Mesenchymal stem cell (in vitro differentiated cells and primary cell): ENCODE measurements around the gene TAF3.

Source experiments
- DNase-seq: peaks from one replicate; pipeline ENCODE4 v3.0.0-alpha.2; 2013
- H2AFZ ChIP-seq: one replicate; pipeline ENCODE4 v1.6.1; 2013; ENCODE audit warnings: low read depth, mild to moderate bottlenecking, control low read depth, inconsistent platforms, low read length, moderate library complexity
- H2AK5ac ChIP-seq: 2 replicates; pipeline ENCODE4 v1.6.1; 2013; ENCODE audit warnings: low read length, moderate library complexity, mild to moderate bottlenecking, inconsistent platforms; ENCODE audit not compliant: severe bottlenecking
- H2BK120ac ChIP-seq: one replicate; pipeline ENCODE4 v1.6.1; 2013; ENCODE audit warnings: low read depth, mild to moderate bottlenecking, inconsistent platforms, low read length, moderate library complexity
- H2BK12ac ChIP-seq, 2 experiments: one replicate each; pipeline ENCODE4 v1.6.1; 2013; ENCODE audit warnings: inconsistent platforms in 2 of 2, low read length in 2 of 2, mild to moderate bottlenecking in 2 of 2, moderate library complexity in 2 of 2, control low read depth in 1 of 2
- H2BK15ac ChIP-seq: one replicate; pipeline ENCODE4 v1.6.1; 2013; ENCODE audit warnings: mild to moderate bottlenecking, low read depth, inconsistent platforms; ENCODE audit not compliant: poor library complexity, severe bottlenecking
- H2BK5ac ChIP-seq: 2 replicates; pipeline ENCODE4 v1.6.1; 2013; ENCODE audit warnings: low read depth, mild to moderate bottlenecking, low read length, control low read depth, inconsistent platforms; ENCODE audit not compliant: poor library complexity, severe bottlenecking
- H3K14ac ChIP-seq, 2 experiments: one replicate each; pipeline ENCODE4 v1.6.1; 2013; ENCODE audit warnings: inconsistent platforms in 2 of 2, low read length in 2 of 2, control low read depth in 1 of 2, mild to moderate bottlenecking in 1 of 2, moderate library complexity in 1 of 2
- H3K18ac ChIP-seq, 2 experiments: one replicate each; pipeline ENCODE4 v1.6.1; 2013; ENCODE audit warnings: inconsistent platforms in 2 of 2, low read length in 2 of 2, control low read depth in 1 of 2, low read depth in 1 of 2, mild to moderate bottlenecking in 1 of 2
- H3K23ac ChIP-seq, 2 experiments: one replicate each; pipeline ENCODE4 v1.6.1; 2013; ENCODE audit warnings: inconsistent platforms in 2 of 2, low read length in 2 of 2, mild to moderate bottlenecking in 2 of 2, moderate library complexity in 2 of 2, control low read depth in 1 of 2
- H3K27ac ChIP-seq: 2 replicates; pipeline ENCODE4 v1.5.1; 2013; ENCODE audit warnings: mild to moderate bottlenecking, moderate library complexity, low read length, control low read depth, inconsistent platforms; ENCODE audit not compliant: poor library complexity, severe bottlenecking
- H3K27me3 ChIP-seq, 2 experiments: 2 replicates each; pipeline versions ENCODE4 v1.6.1 to v1.7.0; 2013; ENCODE audit warnings: low read length in 2 of 2, mild to moderate bottlenecking in 2 of 2, moderate library complexity in 2 of 2, control low read depth in 1 of 2, inconsistent platforms in 1 of 2; ENCODE audit not compliant: control insufficient read depth in 1 of 2, insufficient read depth in 1 of 2
- H3K36me3 ChIP-seq, 2 experiments: 2 replicates each; pipeline versions ENCODE4 v1.6.1 to v1.7.0; 2013; ENCODE audit warnings: low read length in 2 of 2, control low read depth in 1 of 2, inconsistent platforms in 1 of 2, low read depth in 1 of 2, mild to moderate bottlenecking in 1 of 2; ENCODE audit not compliant: insufficient read depth in 2 of 2, control insufficient read depth in 1 of 2
- H3K4ac ChIP-seq, 2 experiments: one replicate each; pipeline ENCODE4 v1.6.1; 2013; ENCODE audit warnings: inconsistent platforms in 2 of 2, low read length in 2 of 2, mild to moderate bottlenecking in 2 of 2, moderate library complexity in 2 of 2, control low read depth in 1 of 2, low read depth in 1 of 2
- H3K4me1 ChIP-seq: 2 replicates; pipeline ENCODE4 v1.6.1; 2013; ENCODE audit warnings: low read depth, low read length, control low read depth; ENCODE audit not compliant: control insufficient read depth, insufficient read depth
- H3K4me2 ChIP-seq: 2 replicates; pipeline ENCODE4 v1.6.1; 2013; ENCODE audit warnings: low read length, mild to moderate bottlenecking, inconsistent platforms; ENCODE audit not compliant: poor library complexity, severe bottlenecking
- H3K4me3 ChIP-seq, 2 experiments: 2 replicates each; pipeline versions ENCODE4 v1.5.1 to v1.7.0; 2013; ENCODE audit warnings: low read length in 2 of 2, mild to moderate bottlenecking in 2 of 2, control low read depth in 1 of 2, low read depth in 1 of 2; ENCODE audit not compliant: insufficient read depth in 1 of 2
- H3K79me1 ChIP-seq: replicated peaks from 2 replicates; pipeline ENCODE4 v1.6.1; 2013; ENCODE audit warnings: mild to moderate bottlenecking, control low read depth, low read length, inconsistent platforms; ENCODE audit not compliant: poor library complexity, severe bottlenecking
- H3K9ac ChIP-seq: 2 replicates; pipeline ENCODE4 v1.7.0; 2013; ENCODE audit warnings: mild to moderate bottlenecking, low read length, moderate library complexity
- H3K9me3 ChIP-seq: 2 replicates; pipeline ENCODE4 v1.7.0; 2013; ENCODE audit warnings: mild to moderate bottlenecking, low read length; ENCODE audit not compliant: control insufficient read depth
- H4K8ac ChIP-seq: one replicate; pipeline ENCODE4 v1.6.1; 2013; ENCODE audit warnings: inconsistent platforms, mild to moderate bottlenecking, low read length, moderate library complexity
- H4K91ac ChIP-seq: one replicate; pipeline ENCODE4 v1.6.1; 2013; ENCODE audit warnings: mild to moderate bottlenecking, low read length, inconsistent platforms
- WGBS: methylation state at CpG from one replicate; pipeline ENCODE4 v1.1.7; 2013; ENCODE audit warnings: mixed read lengths; 5-methylcytosine and 5-hydroxymethylcytosine counted together

Gene TAF3

DNA sequence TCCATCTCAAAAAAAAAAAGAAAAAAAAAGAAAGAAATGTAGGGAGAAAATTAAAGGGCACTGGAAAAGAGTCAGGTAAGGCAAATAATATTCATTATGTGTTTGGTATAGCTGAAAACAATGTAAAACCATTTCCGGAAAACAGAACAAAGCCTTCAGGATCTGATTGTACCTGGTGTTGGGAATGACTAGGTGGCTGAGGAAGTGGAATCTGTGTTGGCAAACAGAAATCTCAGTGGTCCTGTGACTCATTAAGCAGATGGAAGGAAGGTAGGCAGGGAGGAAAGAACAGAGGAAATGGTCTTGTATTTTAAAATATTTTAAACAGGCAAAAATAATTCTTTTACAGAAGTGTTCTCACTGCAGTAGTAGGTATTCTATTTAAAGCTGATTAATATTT is 180.5 kb downstream of the TAF3 start:
- H3K27ac ChIP-seq, result no peak overlapping the region
- no peak overlapping the region for H3K4ac ChIP-seq
- H3K27me3 ChIP-seq, result no peaks in the 10 kb centered on the region
- H3K23ac ChIP-seq, result no peak overlapping the region
- DNase-seq, result no peak
- no peaks in the 10 kb centered on the region for H3K9me3 ChIP-seq
- no peak overlapping the region for H4K91ac ChIP-seq
- WGBS, result 96% methylated on average over 1 of the region's 1 CpG
- H3K9ac ChIP-seq, result no peak overlapping the region
- no peak overlapping the region for H2BK120ac ChIP-seq
- H3K79me1 ChIP-seq, result no peaks in the 10 kb centered on the region
- H3K14ac ChIP-seq, result no peak overlapping the region
- no peak overlapping the region for H2AFZ ChIP-seq
- no peak overlapping the region for H2AK5ac ChIP-seq
- H3K18ac ChIP-seq, result no peak overlapping the region
- H3K4me3 ChIP-seq, result no peak overlapping the region
- H3K4me2 ChIP-seq, result no peak overlapping the region
- no peak overlapping the region for H2BK5ac ChIP-seq
- no peaks in the 10 kb centered on the region for H3K36me3 ChIP-seq
- no peak overlapping the region for H2BK15ac ChIP-seq
- H3K4me1 ChIP-seq, result no peaks in the 10 kb centered on the region
- no peak overlapping the region for H2BK12ac ChIP-seq
- no peak overlapping the region for H4K8ac ChIP-seq

DNA sequence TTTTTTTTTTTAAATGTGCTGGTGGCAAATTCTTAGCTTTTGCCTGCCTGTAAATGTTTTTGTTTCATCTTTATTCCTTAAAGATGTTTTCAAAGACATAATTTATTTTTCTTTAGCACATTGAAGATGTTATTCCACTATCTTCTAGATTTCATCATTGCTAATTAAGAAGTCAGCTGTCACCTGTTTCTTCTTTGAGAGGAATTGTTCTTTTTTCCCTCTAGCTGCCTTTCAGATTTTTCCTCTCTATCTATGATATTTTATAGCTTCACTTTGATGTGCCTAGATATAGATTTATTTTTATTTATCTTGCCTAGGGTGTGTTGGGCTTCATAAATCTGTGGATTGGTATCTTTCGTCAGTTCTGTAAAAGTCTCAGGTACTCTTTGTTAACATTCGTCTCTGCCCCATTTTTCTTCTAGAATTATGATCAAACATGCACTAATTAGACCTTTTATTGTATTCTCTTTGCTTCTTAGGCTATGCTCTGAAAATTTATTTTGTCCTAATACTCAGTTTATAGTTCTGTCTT is 186.2 kb downstream of the TAF3 start:
- Histone ChIP-seq H3K4me2 (no peak overlapping the region), H3K27ac (no peak overlapping the region), H3K14ac (no peak overlapping the region), H4K91ac (no peak overlapping the region), H3K18ac (no peak overlapping the region), H2BK120ac (no peak overlapping the region), H2BK12ac (no peak overlapping the region), H2BK5ac (no peak overlapping the region), H3K36me3 (peaks cover 0 to 6% of the 10 kb centered on the region in 2 experiments), H3K79me1 (peaks cover 2% of the 10 kb centered on the region), H2AFZ (no peak overlapping the region), H2AK5ac (no peak overlapping the region), H3K23ac (no peak overlapping the region), H3K27me3 (no peaks in the 10 kb centered on the region), H3K9ac (no peak overlapping the region), H3K4ac (no peak overlapping the region), H2BK15ac (no peak overlapping the region), H3K9me3 (peaks cover 14% of the 10 kb centered on the region), H4K8ac (no peak overlapping the region), H3K4me3 (no peak overlapping the region), H3K4me1 (no peaks in the 10 kb centered on the region)
- no CpG with 5 or more reads among the region's 2 CpGs for WGBS
- DNase-seq, result no peak

DNA sequence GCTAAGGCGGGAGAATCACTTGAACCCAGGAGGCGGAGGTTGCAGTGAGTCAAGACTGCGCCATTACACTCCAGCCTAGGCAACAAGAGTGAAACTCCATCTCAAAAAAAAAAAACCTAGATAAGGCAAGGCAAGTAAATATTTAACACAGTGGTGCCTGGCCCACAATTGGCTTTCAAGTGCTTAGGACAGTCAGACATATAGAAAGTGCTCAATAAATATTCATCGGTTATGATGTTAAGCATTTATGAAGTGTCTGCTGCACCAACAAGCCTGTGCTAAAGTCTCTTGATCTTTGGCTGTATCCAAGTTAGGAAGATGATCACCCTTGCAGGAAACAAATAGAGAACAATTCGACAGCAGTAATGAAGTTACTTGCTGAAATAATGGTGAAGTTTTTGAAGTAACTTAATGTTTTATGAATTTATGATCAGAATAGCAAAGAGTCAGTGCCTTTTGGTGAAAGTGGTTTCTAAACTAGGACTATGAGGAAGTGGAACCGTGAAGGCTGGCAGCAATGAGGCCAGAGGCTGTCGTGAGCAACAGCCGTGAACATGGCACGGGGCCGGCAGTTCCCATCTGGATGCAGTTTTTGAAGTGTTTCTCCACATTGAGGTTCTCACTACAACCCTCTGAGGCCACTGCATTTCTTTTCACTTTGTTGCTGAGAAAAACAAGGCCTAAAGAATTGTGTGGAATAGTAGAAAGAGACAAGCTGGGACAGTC is 188.1 kb downstream of the TAF3 start:
- Histone ChIP-seq H4K91ac (no peak overlapping the region), H3K18ac (no peak overlapping the region), H2BK120ac (no peak overlapping the region), H3K9ac (no peak overlapping the region), H3K4me3 (no peak overlapping the region), H3K9me3 (peaks cover 14% of the 10 kb centered on the region), H2AFZ (no peak overlapping the region), H4K8ac (no peak overlapping the region), H3K79me1 (peaks cover 2% of the 10 kb centered on the region), H2AK5ac (no peak overlapping the region), H3K36me3 (peaks cover 10 to 15% of the 10 kb centered on the region in 2 experiments), H3K14ac (no peak overlapping the region), H3K4me2 (no peak overlapping the region), H3K23ac (no peak overlapping the region), H3K27me3 (no peaks in the 10 kb centered on the region), H2BK5ac (no peak overlapping the region), H3K4ac (no peak overlapping the region), H3K4me1 (no peaks in the 10 kb centered on the region), H3K27ac (no peak overlapping the region), H2BK15ac (no peak overlapping the region), H2BK12ac (no peak overlapping the region)
- WGBS, result 92% methylated on average over 10 of the region's 10 CpGs
- DNase-seq, result no peak

DNA sequence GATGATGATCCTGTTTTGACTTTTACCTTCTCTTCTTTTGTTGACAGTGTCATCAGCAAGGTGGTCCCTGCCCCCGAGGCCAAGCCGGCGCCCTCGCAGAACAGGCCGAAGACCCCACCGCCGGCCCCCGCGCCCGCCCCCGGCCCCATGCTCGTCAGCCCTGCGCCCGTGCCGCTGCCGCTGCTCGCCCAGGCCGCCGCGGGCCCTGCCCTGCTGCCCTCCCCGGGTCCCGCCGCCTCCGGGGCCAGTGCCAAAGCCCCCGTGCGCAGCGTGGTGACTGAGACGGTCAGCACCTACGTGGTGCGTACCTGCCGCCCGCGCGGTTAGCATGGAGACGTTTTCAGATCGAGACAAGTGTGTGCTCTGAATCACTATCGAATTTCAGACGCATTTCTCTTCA is 190.7 kb downstream of the TAF3 start:
- Histone ChIP-seq H4K8ac (no peak overlapping the region), H3K18ac (no peak overlapping the region), H3K4ac (no peak overlapping the region), H2BK15ac (no peak overlapping the region), H2AFZ (no peak overlapping the region), H3K23ac (no peak overlapping the region), H3K4me1 (peaks cover 4% of the 10 kb centered on the region), H2BK120ac (no peak overlapping the region), H3K27me3 (no peaks in the 10 kb centered on the region), H2BK12ac (no peak overlapping the region), H3K14ac (no peak overlapping the region), H3K27ac (no peak overlapping the region), H4K91ac (no peak overlapping the region), H2BK5ac (no peak overlapping the region), H3K9ac (no peak overlapping the region), H3K9me3 (peaks cover 14% of the 10 kb centered on the region), H3K36me3 (peaks cover 14 to 29% of the 10 kb centered on the region in 2 experiments), H2AK5ac (no peak overlapping the region), H3K4me2 (no peak overlapping the region), H3K79me1 (peaks cover 2% of the 10 kb centered on the region), H3K4me3 (no peak overlapping the region)
- no peak for DNase-seq
- 97% methylated on average over 34 of the region's 38 CpGs for WGBS
